Activated gamma-delta T cell treated with anti-CD3 and anti-CD28 coated beads, Interleukin-2, amount 50 U/mL, for 16 hours (primary cell): ENCODE results near the gene PPP5C.

Experiments
- DNase-seq: peaks from one replicate; pipeline ENCODE4 v3.0.0-alpha.2; 2020; ENCODE audit warnings: low read depth

PPP5C gene

DNA sequence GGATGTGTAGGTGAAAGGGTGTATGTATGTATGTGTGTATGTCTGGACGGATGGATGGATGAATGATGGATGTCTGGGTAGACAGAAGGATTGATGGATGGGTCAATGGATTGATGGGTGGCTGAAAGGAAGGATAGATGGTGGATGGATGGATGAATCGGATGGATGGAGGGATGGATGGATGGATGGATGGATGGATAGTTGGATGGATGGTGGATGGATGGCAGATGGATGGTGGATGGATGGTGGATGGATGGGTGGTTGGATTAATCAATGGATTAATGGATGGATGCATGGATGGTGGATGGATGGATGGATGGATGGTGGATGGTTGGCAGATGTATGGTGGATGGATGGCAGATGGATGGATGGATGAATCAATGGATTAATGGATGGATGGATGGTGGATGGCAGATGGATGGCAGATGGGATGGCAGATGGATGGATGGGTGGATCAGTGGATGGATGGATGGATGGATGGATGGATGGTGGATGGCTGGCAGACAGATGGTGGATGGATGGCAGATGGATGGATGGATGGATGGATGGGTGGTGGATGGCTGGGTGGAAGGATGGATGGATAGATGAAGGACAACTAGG is 16.5 kb upstream of the PPP5C start:
- no peak for DNase-seq

DNA sequence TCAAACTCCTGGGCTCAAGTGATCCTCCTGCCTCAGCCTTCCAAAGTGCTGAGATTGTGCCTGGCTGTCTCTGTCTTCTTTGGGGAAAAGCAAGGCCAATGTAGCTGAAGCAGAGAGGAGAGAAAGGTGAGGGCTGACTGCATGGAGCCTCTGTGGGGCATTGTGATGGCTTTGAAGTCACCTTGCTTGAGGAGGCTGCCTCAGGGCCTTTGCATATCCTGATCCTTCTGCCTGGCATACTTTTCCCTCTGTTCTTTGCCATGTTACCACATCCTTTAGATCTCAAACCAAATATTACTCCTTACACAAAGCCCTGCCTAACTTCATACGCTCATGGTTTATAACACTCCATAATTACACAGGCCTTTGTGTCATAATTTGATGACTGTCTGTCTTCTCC is 9.4 kb upstream of the PPP5C start:
- DNase-seq, result no peak

DNA sequence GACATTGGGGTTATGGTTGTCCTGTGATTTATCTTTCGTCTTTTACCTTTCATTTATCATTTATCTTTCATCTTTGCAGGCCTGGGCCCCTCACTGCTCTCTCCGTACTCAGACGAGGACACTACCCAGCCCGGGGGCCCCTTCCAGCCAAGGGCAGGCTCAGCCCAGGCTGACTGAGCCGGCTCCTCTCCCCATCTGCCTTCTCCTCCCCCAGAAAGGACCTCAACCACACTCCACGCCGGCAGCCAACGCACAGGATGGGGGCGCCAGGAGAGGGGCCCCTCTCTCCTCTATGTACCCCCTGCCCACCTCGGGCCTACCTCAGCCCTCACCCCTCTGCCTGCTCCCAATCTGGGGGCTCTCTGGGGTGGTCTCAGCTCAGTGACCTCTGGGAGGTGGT is 7.4 kb upstream of the PPP5C start:
- no peak for DNase-seq

DNA sequence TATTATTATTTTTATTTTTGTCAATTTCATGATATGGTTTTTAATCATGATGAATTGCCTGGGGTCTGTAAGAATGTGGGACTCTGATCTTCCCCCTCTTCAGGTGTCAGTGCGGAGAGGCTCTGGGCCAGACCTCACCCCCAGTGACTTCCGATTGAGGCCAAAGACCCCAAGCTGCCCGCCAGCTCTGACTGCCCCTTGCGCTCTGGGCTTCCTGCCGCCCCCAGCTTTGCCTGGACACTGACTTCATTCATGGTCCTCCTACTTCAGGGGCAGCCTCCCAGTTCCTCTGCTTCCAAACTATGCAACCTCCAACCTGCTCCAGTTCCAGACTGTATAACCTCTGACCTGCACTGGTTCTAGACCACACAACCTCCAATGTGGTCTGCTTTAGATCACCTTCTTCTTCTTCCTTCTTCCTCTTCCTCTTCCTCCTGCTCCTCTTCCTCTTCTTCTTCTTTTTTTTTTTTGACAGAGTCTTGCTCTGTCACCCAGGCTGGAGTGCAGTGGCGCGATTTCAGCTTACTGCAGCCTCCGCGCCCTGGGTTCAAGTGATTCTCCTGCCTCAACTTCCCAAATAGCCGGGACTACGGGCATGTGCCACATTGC is 6.7 kb upstream of the PPP5C start:
- DNase-seq, result no peak

DNA sequence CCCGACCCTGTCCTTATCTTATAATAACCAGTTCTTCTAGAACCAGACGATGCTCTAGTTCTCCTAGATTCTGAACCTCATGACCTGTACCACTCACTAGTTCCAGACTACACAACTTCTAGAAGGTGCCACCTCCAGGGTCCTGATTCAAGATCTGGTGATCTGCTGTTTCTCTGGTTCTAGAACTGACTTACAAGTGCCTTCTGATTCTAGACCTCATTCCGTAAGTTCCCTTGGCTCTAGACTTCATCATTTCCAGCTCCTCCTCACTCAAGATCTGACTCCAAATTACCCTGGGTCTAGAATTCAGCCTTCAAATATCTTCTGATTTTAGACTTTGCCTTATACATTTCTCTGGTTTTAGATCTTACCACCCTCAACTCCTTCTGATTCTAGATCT is 5.0 kb upstream of the PPP5C start:
- no peak for DNase-seq

DNA sequence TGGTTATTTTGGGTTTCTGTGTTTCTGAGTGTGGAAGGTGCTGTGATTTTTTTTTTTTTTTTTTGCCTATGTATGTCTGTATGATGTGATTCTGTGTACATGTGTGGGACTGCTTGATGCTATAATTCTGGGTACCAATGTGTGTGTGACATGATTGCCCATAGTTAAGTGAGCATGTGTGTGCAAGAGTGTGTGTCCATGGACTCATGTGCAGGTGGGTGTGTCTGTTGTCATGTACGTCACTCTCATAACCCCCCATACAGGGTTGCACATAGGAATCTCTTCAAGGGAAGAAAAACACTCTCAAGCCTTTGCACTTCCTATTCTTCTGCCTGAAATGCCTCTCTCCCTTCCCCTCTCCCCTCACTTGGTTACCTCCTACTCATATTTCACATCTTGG is 2.5 kb upstream of the PPP5C start:
- DNase-seq, result no peak

DNA sequence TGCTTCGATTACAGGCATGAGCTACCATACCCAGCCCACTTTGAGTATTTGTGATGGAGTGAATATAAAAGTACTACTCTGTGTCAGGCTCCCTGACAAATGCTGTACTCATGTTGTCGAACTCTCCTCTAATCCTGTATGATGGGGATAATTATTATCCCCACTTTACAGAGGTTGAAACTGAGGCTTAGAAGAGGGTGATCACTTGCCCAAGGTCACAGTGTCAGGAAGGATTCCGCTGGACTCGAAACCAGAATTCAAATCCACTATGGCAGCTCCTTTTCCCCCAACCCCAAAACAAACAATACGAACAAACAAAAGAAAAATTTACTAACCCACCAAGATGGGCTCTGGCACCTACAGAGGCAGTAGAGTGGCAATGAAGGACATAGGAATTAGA is 1.7 kb upstream of the PPP5C start:
- no peak for DNase-seq

DNA sequence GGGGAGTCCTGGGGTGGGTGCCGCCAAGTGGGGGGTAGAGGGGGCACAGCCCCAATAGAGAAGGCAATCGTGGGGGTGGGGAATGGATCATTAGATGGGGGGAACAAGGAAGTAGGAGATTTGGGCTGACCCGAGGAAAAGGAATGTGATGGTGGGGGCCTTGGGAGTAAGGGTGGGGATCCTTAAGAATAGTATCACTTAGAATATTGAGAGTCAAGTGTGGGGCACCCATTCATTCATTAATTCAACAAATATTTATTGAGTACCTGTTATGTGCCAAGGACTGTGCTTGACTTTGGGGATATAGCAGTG is 641 bp downstream of the PPP5C start:
- no peak for DNase-seq

DNA sequence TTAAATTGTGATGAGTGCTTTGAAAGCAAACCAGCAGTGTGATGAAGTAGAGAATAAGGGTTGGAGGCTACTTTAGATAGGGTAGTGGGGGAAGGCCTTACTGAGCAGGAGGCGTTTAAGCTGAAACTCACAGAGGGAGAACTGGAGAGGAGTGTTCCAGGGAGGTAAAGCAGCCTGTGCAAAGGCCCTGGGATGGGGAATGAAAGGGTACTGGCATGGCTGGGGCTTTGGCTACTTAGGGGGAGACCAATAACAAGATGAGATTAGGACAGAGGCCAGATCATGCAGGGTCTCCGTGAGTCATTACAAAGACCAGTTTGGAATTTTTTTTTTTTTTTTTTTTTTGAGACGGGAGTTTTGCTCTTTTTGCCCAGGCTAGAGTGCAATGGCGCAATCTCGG is 1.1 kb downstream of the PPP5C start:
- no peak for DNase-seq

DNA sequence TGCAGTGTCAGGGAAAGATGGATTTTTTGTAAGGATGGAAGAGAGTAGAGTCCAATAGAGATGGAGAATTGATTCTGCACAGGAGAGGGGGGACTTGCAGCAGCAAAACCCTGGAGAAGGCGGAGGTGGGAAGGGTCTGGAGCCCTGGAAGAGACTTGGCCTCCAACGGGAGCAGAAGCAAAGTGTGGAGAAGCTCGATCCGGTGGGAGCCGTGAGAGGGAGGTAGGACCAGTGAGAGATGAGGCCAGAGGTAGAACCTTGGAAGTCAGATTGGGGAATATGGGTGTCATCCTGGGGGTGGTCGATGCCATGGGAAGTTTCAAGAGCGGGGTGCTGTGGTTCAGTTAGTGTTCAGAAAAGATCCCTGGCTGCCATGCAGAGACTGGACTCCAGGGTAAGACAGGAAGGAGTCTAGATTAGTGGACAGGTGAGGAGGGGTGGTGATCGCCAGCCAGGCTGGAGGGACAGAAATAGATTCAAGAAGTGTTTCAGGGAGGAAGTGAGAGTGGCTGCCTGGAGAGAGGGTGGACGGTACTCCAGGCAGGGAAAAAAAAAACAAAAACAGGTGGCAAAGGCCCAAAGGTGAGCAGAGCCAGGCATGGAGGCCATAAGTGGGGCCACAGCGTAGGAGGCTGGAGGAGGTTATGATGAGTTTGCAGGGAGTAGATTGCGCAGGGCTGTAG is 2.6 kb downstream of the PPP5C start:
- no peak for DNase-seq

DNA sequence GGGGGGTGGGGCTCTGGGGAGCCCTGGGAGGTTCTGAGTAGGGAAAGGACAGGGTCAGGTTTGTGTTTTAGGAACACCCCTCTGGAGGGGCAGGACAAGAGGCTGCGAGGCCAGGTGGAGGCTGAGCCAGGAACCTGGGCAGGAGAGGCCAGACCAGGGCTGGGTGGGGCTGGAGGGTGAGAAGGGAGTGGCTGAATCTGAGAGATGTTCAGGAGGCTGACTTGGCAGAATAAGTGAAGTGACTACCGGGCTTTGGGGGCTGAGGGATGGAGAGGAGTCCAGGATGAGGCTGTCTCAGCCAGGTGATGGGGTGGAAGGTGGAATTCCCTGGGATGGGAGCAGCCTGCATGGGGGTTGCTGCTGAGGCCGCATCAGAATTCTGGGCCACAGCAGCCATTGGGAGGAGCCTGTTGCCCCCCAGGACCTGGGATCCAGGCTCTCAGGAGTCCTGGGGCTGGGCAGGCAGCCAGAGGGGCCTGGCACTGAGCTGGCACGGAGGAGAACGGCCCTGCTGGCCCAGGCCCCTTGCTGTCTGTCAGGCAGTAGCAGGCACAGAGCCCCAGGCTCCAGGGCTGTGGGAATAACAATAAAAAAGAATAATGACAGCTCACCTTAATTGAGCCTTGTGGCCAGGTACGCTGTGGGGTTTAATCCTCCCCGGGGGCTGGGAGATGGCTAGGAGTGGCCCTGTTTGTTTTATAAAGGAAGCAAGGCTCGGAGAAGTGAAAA is 3.3 kb downstream of the PPP5C start:
- DNase-seq, result no peak

DNA sequence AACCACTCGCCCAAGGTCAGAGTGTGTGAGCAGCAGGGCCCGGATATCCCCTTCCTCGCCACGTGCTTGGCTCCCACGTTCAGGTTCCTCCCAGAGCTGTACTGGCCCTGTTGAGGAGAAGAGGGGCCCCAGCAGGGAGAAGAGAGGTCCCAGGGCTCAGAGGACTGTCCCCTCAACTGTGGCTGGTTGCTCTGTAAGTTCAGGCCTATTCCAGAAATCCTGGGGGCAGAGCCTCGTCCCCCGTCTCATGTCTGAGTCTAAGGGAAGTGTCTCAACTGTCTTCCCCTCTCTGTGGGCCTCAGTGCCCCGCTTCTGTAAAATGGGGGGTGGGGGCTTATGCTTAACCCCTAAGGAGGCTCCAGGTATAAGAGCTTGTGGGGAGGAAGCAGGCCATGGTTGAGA is 3.9 kb downstream of the PPP5C start:
- DNase-seq, result no peak

DNA sequence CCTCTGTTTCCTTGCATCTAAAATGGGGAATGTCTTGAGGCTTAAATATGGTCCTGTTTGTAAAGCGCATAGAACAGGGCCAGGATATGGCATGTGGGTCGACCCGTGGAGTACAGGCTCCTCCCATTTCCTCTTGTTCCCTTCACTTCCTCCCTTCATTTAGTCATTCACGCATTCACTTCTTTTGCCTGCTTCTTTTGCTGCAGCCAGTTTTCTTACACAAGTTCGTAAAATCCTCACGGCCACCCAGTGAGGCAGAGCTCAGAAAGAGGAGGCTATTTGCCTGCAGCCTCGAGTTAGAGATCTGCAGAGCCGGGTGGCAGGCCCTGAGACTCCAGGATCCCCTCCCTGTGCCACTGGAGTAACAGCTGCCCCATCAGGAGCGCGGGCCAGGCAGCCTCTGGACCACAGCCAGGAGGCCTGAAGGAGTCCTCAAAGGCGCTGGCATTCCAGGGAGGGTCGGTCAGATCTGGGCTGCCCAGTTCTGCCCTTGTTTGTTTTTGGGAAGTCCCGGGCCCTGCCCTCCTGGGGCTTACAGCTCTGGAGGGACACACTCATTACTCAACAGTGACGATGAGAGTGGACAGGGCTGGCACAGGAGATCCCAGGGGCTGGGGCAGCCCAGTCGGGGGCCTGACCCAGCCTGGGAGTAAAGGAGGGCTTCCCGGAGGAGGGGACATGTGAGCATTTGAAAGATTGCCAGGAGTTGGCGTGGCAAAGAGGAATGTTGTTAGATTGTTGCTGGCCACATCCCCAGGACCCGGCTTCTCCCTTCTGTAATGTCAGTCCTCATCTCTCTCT is 4.6 kb downstream of the PPP5C start:
- DNase-seq, result no peak

DNA sequence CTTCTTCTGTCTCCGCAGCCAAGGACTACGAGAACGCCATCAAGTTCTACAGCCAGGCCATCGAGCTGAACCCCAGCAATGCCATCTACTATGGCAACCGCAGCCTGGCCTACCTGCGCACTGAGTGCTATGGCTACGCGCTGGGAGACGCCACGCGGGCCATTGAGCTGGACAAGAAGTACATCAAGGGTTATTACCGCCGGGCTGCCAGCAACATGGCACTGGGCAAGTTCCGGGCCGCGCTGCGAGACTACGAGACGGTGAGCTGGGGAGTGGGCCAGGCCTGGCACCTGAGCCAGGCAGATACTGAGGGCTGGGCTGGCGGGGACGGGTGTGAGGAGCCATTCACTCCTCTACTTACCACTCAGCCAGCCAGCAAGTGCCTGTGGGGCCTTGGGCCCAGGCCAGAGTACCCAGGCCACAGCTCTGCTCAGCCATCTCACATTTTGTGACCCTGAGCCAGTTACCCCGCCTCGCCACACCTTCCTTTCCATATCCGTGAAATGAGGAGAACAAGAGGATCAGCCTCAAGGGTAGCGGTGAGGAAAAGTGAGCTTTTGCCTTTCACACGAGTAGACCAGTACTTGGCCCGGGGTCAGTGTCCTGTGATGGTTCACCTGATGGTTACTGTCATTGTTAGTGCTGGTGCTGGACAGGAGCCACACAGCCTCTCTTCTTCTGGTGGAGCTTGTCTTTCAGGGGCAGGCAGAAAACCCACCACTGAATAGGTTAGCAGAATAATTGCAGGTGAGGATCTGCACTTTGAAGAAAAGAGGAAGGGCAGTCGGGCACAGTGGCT is 7.0 kb downstream of the PPP5C start:
- no peak for DNase-seq

DNA sequence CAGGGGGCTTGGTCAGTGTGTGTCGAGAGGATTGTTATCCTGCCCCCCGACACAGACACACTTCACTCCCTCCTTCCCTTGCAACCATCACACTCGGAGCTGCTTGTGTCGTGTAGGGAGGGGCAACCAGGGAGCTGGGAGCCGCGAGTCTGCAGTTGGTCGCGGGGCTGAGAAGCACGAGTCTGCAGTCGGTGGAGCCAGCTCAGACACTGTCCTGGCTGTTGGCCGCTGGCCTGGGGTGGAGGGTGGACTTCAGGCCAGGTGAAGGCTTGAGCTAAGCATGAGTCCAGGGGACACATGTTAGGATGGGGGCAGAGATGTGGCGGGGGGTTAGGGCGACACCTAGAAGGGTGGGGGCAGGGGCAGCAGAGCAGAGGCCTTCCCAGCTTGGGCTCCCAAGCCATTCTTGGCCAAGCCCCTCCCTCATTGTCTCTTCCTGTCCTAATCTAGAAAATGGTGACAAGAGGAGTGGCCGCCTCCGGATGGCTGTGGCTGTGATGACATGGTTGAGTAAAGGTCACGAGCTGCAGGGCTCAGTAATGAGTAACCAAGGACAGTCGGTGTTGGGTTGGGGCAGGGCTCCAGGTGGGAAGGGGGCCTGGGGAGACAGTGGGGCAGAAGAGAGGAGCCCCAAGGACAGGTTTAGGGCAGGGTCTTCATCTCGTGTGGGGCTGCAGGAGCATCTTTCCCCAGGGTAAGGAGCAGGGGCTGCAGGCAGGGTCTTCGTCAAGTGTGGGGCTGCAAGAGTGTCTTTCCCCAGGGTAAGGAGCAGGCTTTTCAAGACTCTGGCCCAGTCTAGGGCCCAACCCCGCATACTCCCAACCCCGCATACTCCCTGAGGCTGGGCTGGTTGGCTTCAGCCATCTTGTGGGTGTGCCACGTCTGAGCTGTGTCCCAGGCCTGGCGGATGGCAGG is 8.6 kb downstream of the PPP5C start:
- no peak for DNase-seq

DNA sequence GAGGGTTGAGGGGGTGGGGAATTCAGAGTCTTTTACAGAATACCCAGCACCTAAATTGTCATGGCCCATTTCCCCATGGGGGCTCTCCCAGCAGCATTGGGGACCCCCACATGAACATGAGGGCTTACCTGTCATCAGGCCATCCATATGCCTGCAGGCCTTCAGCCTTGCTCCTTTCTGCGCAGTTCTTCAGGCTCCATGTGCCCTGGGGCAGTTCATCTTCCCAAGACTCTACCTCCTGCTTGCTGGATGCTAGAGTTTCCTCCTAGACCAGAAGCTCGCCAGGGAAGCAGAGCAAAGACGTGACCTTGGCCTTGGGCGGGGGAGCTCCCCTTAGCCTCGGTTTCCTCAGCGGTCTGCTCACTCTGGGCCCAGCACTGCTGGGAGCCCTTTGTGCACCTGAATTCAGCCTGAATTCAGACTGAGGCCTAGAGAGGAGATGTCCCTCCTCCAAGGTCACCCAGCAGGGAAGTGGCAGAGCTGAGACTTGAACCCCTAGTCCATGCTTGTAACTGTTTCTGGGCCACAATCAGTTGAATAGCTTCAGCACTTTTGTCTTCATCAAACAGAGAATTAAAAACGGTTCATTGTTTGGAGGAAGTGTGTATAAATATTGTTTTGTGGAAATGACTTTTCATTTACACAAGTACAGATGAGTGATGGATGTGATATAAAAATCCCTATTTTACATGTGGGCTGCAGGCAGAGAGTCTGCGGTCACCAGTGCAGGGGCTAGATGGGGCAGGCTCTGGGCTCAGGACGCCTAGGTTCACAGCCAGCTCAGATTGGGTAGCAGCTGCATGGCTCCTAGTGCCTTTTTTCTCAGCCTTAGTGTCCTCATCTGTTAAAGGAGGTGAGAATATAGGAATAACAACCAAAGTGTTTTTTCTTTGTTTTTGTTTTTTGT is 9.5 kb downstream of the PPP5C start:
- DNase-seq, result no peak

DNA sequence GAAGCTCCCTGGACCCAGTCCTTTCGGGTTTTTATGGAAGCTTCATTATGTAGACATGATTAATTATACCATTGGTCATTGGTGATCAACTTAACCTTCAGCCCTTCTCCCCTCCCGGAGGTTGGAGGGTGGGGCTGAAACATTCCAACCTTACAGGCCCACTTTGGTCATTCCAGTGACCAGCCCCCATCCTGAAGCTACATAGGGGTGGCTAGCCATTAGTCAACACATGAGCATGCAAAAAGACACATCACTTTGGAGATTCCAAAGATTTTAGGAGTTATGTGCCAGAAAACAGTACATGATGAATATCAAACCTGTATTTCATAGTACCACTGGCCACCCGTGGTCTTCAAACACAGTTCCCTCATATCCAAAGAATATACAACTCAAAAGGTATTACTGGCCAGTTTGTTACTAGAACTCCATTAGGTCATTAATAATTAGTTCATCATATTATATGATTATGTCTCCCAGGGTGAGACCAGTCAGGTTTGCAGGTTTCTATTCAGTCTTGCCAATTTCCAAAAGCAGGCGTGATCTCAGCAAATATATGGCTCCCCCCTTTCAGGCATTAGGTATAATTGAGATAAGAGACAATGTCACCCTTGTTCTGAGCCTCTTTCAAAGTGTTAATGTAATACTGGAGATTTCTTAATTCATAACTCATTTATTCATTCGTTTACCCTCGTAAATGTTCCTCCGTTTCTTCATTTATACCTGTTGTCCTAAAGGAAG is 11.1 kb downstream of the PPP5C start:
- no peak for DNase-seq

DNA sequence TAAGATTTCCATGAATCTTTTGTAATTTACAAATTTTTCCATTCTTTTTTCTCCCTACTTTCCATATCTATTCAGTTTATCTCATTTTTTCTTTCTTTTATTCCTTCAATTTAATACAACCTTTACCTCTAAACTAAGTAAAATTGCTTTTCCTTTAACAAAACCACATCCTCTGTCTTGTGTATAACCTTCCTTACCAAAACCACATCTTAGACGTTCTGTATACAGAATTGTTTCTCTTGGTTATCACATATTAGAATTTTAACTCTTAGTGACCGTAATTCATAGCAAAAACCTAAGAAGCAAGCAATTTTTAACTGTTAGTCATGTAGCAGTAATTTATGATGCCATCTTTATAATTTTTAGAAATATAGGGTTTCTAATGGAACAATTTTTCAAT is 15.0 kb downstream of the PPP5C start:
- no peak for DNase-seq

DNA sequence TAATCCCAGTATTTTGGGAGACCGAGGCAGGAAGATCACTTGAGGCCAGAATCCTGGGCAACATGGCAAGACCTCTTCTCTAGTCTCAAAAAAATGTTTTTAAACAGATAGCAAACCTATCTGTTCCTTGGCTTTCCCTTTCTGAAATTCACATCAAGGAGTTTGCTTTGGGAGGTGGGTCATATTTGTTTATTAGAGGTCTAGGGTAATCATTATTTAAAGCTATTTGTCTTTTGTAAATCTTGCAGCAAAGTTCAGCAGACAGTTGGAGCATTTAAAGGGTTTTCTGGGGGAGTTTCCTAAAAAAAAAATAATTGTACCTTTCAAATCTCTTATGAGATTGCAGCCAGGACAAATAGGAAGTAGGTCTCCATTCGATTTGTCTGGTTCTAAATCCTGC is 17.5 kb downstream of the PPP5C start:
- no peak for DNase-seq
